Measurements from ENCODE around the gene PDLIM7. TPM values are rescaled to one million over a fixed set of nuclear protein-coding genes. Genes with fewer than 3 reads are reported as not detected.

PDLIM7 gene
- total and polyA plus RNA-seq, 2 of the 4 experiments (the other 2 are of a cell fraction): 70.4 to 534 TPM

DNA sequence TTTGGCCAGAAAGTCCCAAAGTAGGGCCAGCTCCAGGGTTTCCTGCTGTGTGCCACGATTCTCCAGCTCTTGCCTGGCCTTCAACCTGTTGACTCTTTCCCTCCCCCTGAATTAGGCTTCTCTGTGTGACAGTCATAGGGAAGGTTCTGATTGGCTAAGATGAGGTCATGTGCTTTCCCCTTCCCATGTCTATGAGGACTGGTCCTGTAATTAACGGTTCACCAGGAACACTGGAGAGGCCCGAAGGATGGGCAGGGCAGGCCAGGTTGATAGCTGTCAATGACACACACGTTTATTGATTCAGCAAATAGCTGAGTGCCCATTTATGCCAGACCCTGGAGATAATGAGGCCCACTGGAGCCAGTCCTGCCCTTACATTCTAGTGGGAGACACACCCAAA lies 59.8 kb downstream of the PDLIM7 start:
- Histone ChIP-seq H3K4me2 (ENCODE audit: low read depth, low read length) (no peak overlapping the region), H3K79me1 (ENCODE audit: low read depth in 1 of 2, low read length in 2 of 2) (no peaks in the 10 kb centered on the region), H3K36me3 (ENCODE audit: control insufficient read depth, insufficient read depth, low read length) (peaks cover 50% of the 10 kb centered on the region), H3K4ac (ENCODE audit: low read depth, low read length) (no peak overlapping the region), H3K23ac (ENCODE audit: low read depth, low read length) (no peak overlapping the region), H2BK120ac (ENCODE audit: low read depth, low read length) (no peak overlapping the region), H3K56ac (ENCODE audit: extremely low read depth, insufficient read depth, low read length) (no peak overlapping the region), H3K27me3 (ENCODE audit: control insufficient read depth, insufficient read depth, low read length) (no peaks in the 10 kb centered on the region), H4K5ac (ENCODE audit: low read depth, low read length) (no peak overlapping the region), H3K18ac (ENCODE audit: low read depth, low read length) (no peak overlapping the region), H2BK20ac (ENCODE audit: low read depth, low read length) (no peak overlapping the region), H3K4me3 (ENCODE audit: insufficient read depth, low read depth, low read length) (no peak overlapping the region), H3K27ac (ENCODE audit: insufficient read depth, low read length) (no peak overlapping the region), H2BK15ac (ENCODE audit: low read depth, low read length) (no peak overlapping the region), H3K9ac (ENCODE audit: low read depth, low read length) (no peak overlapping the region), H3K9me3 (ENCODE audit: control insufficient read depth, insufficient read depth, low read length) (no peaks in the 10 kb centered on the region), H4K8ac (ENCODE audit: low read depth in 2 of 2, low read length in 2 of 2) (no peak overlapping the region), H3K4me1 (ENCODE audit: control insufficient read depth, insufficient read depth, low read length) (no peaks in the 10 kb centered on the region), H4K91ac (ENCODE audit: insufficient read depth, low read depth, low read length) (no peak overlapping the region), H2AFZ (replicated peaks; ENCODE audit: low read length, poor library complexity) (no peak overlapping the region), H2AK9ac (replicated peaks; ENCODE audit: low read depth, low read length, poor library complexity) (peak overlapping the region; percentile 16), H2BK5ac (ENCODE audit: low read depth, low read length, poor library complexity, severe bottlenecking) (no peak overlapping the region), H2AK5ac (ENCODE audit: low read depth, low read length) (no peak overlapping the region), H3K9me1 (ENCODE audit: insufficient read depth, low read length) (peaks cover 6% of the 10 kb centered on the region; the same call in 1 of the 2 replicates), H3K14ac (replicated peaks; ENCODE audit: low read depth, low read length) (no peak overlapping the region), H4K20me1 (ENCODE audit: insufficient read depth, low read length) (no peaks in the 10 kb centered on the region)
- WGBS, 2 experiments (ENCODE audit: extremely low coverage in 2 of 2, insufficient read length in 1 of 2): 61% methylated on average over 3 of the region's 4 CpGs; no CpG with 5 or more reads in 1 of the 2 experiments
- intact Hi-C loops (cut with micrococcal nuclease) (no loop called here), dilution Hi-C loops (cut with HindIII; ENCODE audit: low sequenced_read_pairs, unreplicated experiment) (no loop called here), in situ Hi-C loops (cut with MboI; ENCODE audit: low sequenced_read_pairs) (no loop called here)
- CTCF ChIA-PET: interaction anchor here (1.2 kb wide), 1 partner anchor 35 kb away, joined by 4 read pairs; no protein-coding TSS in a partner anchor
- no TSS peak for BruUV-seq (replicated peaks)
- no peak for ATAC-seq (ENCODE audit: low read depth)
- TF ChIP-seq POLR2A (IDR thresholded peaks at IDR 0.05; ENCODE audit: low read depth, low read length) (no peak), USF2 (IDR thresholded peaks at IDR 0.05; ENCODE audit: low read depth, low read length) (peak; percentile 33; the same call in 1 of the 2 replicates)
- no peak for DNase-seq
- POLR2A ChIA-PET (ENCODE audit: unreplicated experiment): no interaction called here

Data from IMR-90 (cell line).